ENCODE data around the gene TICRR. TPM values are rescaled to one million over a fixed set of nuclear protein-coding genes. Genes with fewer than 3 reads are reported as not detected.

The TICRR gene
- 6.3 and 7.6 TPM in 2 replicates for total RNA-seq

DNA sequence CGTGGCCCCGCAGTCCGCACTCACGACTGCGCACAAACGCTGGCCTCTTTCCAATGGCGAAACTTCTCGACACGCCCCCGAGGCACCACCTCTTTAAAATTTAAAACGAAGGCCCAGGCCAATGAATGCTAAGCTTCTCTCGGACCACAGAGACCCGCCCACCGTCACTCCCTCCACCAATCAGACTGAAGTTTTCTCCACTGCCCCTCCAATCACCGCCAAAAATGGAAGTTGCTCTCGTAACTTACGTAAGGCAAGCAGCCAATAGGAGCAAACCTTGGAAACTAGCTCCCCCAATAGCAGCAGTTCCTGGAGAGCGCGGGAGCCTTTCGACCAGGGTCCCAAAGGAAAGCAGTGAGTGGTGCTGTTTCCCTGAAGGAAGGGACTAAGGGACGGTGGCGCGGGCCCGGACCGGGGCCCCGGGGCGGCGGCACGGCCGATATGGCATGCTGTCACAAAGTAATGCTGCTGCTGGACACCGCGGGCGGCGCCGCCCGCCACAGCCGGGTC, at the start of gene TICRR:
Gene TICRR, plus strand, starts transcription at position 324 of the 510 bp plus-strand sequence. Its CDS starts 118 bp downstream, at position 442.

DNA sequence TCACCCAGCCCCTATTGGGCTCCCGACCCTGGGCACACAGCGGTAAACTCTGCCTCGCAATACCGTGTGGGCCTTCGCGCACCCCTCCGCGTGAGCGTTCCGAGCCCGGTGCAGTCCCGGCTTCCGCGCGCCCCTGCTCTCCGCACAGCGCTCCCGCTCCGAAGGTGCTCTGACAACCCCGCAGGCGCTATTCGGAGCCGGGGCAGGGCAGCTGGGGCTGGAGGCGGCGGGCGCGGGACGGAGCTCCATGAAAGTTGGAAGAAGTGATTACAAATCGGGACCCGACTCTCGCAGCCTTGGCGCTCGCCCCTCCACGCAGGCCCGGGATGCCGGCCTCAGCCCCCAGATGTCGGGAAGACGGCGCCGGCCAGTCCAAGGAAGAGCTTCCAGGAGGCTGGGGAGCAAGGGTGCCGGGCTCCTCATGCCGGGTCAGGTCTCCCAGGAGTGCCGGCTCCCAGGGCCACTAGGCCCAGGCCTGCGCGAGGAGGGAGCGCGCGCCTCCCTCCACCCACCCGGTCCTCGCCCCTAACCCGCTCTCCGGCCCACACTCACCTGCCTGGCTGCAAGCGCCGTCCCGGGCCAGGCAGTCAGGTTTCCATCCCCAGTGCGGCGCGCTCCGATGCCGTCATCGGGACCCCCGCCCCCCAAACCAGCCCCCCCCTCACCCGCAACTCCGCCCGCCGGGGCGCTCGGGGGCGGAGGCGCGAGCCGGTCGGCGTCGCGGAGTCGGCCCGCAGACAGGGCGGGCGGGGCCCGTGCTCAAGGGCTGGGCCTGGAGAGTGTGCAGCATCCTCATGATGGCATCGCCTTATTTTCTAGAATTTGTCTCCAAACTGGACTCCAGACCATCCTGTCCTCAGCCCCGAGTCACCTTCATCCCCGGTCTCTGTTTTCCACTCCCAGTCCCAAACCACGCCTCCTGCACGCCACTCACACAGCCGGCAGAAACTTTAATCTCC, 79.9 kb downstream of the TICRR start, which contains the start of gene KIF7:
Gene KIF7, minus strand, starts transcription at position 621 of the 959 bp plus-strand sequence. CDS start 2,537 bp downstream, outside the sequence.

Other genes starting within 250 kb of the TICRR start
- gene POLG, start 240.6 kb upstream of the TICRR start, total RNA-seq, result 53.6 and 78.2 TPM in 2 replicates
- gene RHCG, start 78.9 kb upstream of the TICRR start, total RNA-seq, result 274 and 296 TPM in 2 replicates
- 1.9 and 2.9 TPM in 2 replicates for gene KIF7, start 80.0 kb downstream of the TICRR start, total RNA-seq
- 0.07 and 0.28 TPM in 2 replicates for gene PLIN1, start 103.9 kb downstream of the TICRR start, total RNA-seq
- gene PEX11A, start 115.3 kb downstream of the TICRR start, total RNA-seq, result 4.2 and 5.1 TPM in 2 replicates
- not detected in 2 replicates for gene WDR93, start 115.3 kb downstream of the TICRR start, total RNA-seq
- 0.07 TPM in 1 of 2 replicates, not detected in the other for gene MESP1, start 175.8 kb downstream of the TICRR start, total RNA-seq
- gene MESP2, start 200.9 kb downstream of the TICRR start, total RNA-seq, result 0.37 and 0.42 TPM in 2 replicates
- gene ANPEP, start 239.4 kb downstream of the TICRR start, total RNA-seq, result 1.3 and 1.8 TPM in 2 replicates